Measurements from ENCODE around the gene CEP135. TPM values are rescaled to one million over a fixed set of nuclear protein-coding genes. Genes with fewer than 3 reads are reported as not detected.
"Not testable (repeated sequence)": the region's sequence is repeated elsewhere in the genome, so short reads cannot be mapped to it uniquely, and the experiment has no call there.

Gene CEP135
- total RNA-seq, 4 donors from 2014 or later = 0.71 to 1.3 (median 1.1) TPM

DNA sequence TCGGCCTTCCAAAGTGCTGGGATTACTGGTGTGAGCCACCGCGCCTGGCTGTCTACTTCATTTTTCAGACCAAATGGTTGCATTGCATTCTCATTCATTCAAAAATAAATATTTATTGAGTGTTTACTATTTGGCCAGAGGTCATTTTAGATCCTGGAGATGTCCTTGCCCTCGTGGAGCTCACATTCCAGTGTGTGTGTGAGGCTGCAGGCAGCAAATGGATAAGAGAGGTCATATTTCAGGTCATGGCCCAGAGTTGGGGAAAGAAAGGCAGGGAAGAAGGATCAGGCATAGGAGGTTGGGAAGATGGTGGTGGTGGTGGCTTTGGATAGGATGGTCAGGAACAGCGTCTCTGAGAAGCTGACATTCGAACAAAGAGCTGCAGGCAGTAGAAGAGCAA, 119.1 kb downstream of the CEP135 start:
- Histone ChIP-seq H3K9me3 (peaks cover 0 to 2% (median 0%) of the 10 kb centered on the region in 3 donors), H3K36me3 (no peaks in the 10 kb centered on the region), H3K27me3 (no peaks in the 10 kb centered on the region), H3K4me3 (no peak overlapping the region), H3K4me1 (no peaks in the 10 kb centered on the region), H3K27ac (no peak overlapping the region)
- in situ Hi-C loops (cut with MboI; ENCODE audit: low sequenced_read_pairs in 4 of 4) = no loop called here
- TF ChIP-seq POLR2A (IDR thresholded peaks at IDR 0.05) (no peak), CTCF (IDR thresholded peaks at IDR 0.05 in 4 of 5, conservative IDR thresholded peaks at IDR 0.05 in 1 of 5) (no peak)
- no peak for ATAC-seq
- intact Hi-C loops (cut with DNase I; ENCODE audit: low total_unique reads) = no loop called here
- no peak for DNase-seq

DNA sequence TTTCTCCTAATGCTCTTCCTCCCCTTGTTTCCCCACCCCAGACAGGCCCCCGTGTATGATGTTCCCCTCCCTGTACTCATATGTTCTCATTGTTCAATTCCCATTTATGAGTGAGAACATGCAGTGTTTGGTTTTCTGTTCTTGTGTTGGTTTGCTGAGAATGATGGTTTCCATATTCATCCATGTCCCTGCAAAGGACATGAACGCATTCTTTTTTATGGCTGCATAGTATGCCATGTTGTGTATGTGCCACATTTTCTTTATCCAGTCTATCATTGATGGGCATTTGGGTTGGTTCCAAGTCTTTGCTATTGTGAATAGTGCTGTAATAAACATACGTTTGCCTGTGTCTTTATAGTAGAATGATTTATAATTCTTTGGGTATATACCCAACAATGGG, 124.0 kb downstream of the CEP135 start:
- H3K36me3 ChIP-seq; DNase-seq; H3K4me1 ChIP-seq; intact Hi-C loops (cut with DNase I; ENCODE audit: low total_unique reads); H3K27ac ChIP-seq; ATAC-seq; H3K27me3 ChIP-seq; H3K4me3 ChIP-seq; H3K9me3 ChIP-seq; in situ Hi-C loops (cut with MboI; ENCODE audit: low sequenced_read_pairs in 4 of 4): not testable (repeated sequence)

DNA sequence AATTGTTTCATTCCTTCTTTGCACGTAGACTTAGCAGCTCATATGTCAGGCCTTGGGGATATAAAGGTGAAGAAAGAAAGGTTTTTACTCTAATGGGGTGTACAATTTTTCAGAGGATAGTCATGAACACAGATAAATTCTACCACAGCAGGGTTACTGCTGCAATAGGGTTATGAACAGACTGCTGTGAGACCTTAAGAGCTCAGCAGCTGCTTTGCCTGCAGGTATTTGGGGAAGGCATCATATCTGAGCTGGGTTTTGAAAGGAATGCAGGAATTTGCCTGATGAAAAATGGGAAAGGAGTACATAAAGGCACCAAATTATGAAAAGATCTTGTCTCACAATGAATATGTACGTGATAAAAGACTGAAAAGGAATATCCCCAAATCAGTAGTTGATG, 128.9 kb downstream of the CEP135 start:
- in situ Hi-C loops (cut with MboI; ENCODE audit: low sequenced_read_pairs in 4 of 4) = no loop called here
- intact Hi-C loops (cut with DNase I; ENCODE audit: low total_unique reads) = no loop called here
- H3K27me3 ChIP-seq = no peaks in the 10 kb centered on the region
- TF ChIP-seq POLR2A (IDR thresholded peaks at IDR 0.05) = no peak
- H3K4me1 ChIP-seq = no peaks in the 10 kb centered on the region
- H3K9me3 ChIP-seq = peaks cover 0 to 6% (median 0%) of the 10 kb centered on the region in 3 donors
- no peaks in the 10 kb centered on the region for H3K36me3 ChIP-seq
- H3K27ac ChIP-seq = no peak overlapping the region
- H3K4me3 ChIP-seq = no peak overlapping the region
- DNase-seq (no peak), ATAC-seq (no peak)

- no peak for TF ChIP-seq CTCF (IDR thresholded peaks at IDR 0.05 in 4 of 5, conservative IDR thresholded peaks at IDR 0.05 in 1 of 5)
- TF ChIP-seq POLR2A (IDR thresholded peaks at IDR 0.05) = no peak
- intact Hi-C loops (cut with DNase I; ENCODE audit: low total_unique reads) = no loop called here
- in situ Hi-C loops (cut with MboI; ENCODE audit: low sequenced_read_pairs in 4 of 4) = no loop called here
- no peak for ATAC-seq
- no peak overlapping the region for H3K27ac ChIP-seq
- no peak overlapping the region for H3K4me3 ChIP-seq
- no peaks in the 10 kb centered on the region for H3K4me1 ChIP-seq
- H3K9me3 ChIP-seq = no peaks in the 10 kb centered on the region
- DNase-seq = no peak
- no peaks in the 10 kb centered on the region for H3K27me3 ChIP-seq
- no peaks in the 10 kb centered on the region for H3K36me3 ChIP-seq
Measured at GRCh38 chr4:56078866-56079265, 130.1 kb downstream of the CEP135 start.

DNA sequence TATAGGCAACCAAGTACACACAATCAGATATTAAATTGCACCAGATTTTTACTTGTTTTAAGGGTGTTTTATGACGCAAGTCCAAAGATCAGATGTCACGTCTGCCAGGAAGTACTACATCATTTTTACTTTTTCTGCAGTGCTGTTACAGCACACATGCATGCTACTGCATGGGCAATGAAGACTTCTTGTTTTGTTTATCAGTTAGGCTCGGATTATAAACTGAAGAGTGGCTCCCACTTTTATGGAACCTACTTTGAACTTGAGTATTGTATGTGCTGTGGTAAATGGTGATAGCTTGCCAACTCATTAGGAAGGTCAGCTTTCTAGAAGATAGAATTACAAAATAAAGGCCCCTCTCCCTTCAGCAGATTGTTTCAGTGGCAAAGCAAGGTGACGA, 131.6 kb downstream of the CEP135 start:
- ATAC-seq (no peak), DNase-seq (no peak)
- H3K36me3 ChIP-seq = no peaks in the 10 kb centered on the region
- TF ChIP-seq CTCF (IDR thresholded peaks at IDR 0.05 in 4 of 5, conservative IDR thresholded peaks at IDR 0.05 in 1 of 5) = no peak
- TF ChIP-seq POLR2A (IDR thresholded peaks at IDR 0.05) = no peak
- in situ Hi-C loops (cut with MboI; ENCODE audit: low sequenced_read_pairs in 4 of 4) = no loop called here
- no peaks in the 10 kb centered on the region for H3K9me3 ChIP-seq
- no peaks in the 10 kb centered on the region for H3K4me1 ChIP-seq
- no peak overlapping the region for H3K4me3 ChIP-seq
- intact Hi-C loops (cut with DNase I; ENCODE audit: low total_unique reads) = no loop called here
- no peaks in the 10 kb centered on the region for H3K27me3 ChIP-seq
- H3K27ac ChIP-seq = no peak overlapping the region

DNA sequence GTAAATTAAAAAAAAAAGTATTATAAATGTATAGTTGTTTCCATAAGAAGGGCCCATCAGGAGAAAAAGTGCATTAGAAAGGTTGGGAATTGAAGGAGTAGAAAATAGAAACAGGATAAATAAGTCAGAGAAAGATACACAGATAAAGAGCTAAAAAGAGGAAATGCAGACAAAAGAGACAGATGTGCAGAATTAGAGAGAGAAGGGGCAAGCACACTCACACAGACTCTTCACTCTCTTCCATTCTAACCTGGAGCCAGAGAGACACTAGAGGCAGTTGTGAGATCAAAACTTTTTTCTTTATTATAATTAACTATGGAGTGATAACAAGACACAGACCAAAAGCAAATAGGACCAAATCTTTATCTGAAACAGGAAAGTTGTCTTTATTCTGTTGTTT, 134.1 kb downstream of the CEP135 start:
- no peak for TF ChIP-seq CTCF (IDR thresholded peaks at IDR 0.05 in 4 of 5, conservative IDR thresholded peaks at IDR 0.05 in 1 of 5)
- TF ChIP-seq POLR2A (IDR thresholded peaks at IDR 0.05) = no peak
- in situ Hi-C loops (cut with MboI; ENCODE audit: low sequenced_read_pairs in 4 of 4) (no loop called here), intact Hi-C loops (cut with DNase I; ENCODE audit: low total_unique reads) (no loop called here)
- Histone ChIP-seq H3K27me3 (no peaks in the 10 kb centered on the region), H3K36me3 (no peaks in the 10 kb centered on the region), H3K4me1 (no peaks in the 10 kb centered on the region), H3K9me3 (no peaks in the 10 kb centered on the region), H3K27ac (no peak overlapping the region), H3K4me3 (no peak overlapping the region)
- DNase-seq = no peak
- ATAC-seq = no peak

Data from gastrocnemius medialis (tissue), 4 donors.